WERI-Rb-1 (cell line): Measurements from ENCODE around the gene TP63.

Experiments
- DNase-seq: peaks from one replicate; pipeline ENCODE4 v3.0.0-alpha.2; 2020
- H3K27ac ChIP-seq: fragments of 250-450 bp; sonication (Bioruptor Pico); 2 replicates; pipeline ENCODE4 v1.5.1; 2020; ENCODE audit warnings: mild to moderate bottlenecking, moderate library complexity
- H3K27me3 ChIP-seq: fragments of 250-450 bp; sonication (Bioruptor Pico); 2 replicates; pipeline ENCODE4 v1.5.1; 2021; ENCODE audit warnings: mild to moderate bottlenecking, low read depth, moderate library complexity; ENCODE audit not compliant: insufficient read depth, severe bottlenecking
- H3K36me3 ChIP-seq: fragments of 250-450 bp; sonication (Bioruptor Pico); 2 replicates; pipeline ENCODE4 v1.5.1; 2020; ENCODE audit warnings: mild to moderate bottlenecking, moderate library complexity
- H3K4me3 ChIP-seq: 2 replicates; pipeline ENCODE4 v1.5.1; 2011; ENCODE audit warnings: low read depth, mild to moderate bottlenecking, control low read depth, low read length
- H3K9me3 ChIP-seq: fragments of 250-450 bp; sonication (Bioruptor Pico); 2 replicates; pipeline ENCODE4 v1.5.1; 2021; ENCODE audit warnings: mild to moderate bottlenecking, moderate library complexity; ENCODE audit not compliant: severe bottlenecking
- TF ChIP-seq, protein P1 (sequence below): IDR thresholded peaks from 2 replicates; pipeline ENCODE4 v1.5.1; 2011; ENCODE audit warnings: low read depth, mild to moderate bottlenecking, control low read depth, inconsistent platforms, low read length

Gene TP63

DNA sequence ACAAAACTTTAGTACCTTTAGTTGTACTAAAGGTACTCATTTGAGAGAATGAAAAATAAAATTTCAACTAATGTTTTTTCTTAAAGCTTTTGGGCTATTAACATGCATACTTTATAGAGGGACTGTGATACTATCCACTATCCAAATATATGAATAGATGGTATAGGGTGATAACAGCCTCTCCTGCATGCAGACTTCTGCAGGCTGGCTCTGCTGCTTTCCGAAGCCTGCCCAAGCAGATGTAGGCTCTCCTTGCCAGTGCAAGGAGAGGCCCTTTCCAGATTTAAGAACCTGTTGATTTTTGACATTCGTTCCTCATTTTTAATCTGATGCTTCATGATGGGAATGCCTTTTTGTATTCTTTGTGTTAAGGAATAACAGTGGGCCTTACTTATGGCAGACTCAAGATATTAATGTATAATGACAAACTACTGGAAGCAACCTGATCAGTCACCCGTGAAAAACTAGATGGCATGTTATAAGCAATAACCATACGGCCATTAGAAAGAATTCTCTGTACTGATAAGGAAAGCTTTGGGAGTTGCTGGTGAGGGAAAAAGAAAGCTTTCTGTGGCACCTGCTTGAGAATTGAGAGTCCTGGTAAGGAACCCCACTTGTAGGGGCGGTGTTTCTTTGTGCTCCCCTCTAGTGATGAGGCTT lies 181.7 kb downstream of the TP63 start:
- TF ChIP-seq, protein P1, sequence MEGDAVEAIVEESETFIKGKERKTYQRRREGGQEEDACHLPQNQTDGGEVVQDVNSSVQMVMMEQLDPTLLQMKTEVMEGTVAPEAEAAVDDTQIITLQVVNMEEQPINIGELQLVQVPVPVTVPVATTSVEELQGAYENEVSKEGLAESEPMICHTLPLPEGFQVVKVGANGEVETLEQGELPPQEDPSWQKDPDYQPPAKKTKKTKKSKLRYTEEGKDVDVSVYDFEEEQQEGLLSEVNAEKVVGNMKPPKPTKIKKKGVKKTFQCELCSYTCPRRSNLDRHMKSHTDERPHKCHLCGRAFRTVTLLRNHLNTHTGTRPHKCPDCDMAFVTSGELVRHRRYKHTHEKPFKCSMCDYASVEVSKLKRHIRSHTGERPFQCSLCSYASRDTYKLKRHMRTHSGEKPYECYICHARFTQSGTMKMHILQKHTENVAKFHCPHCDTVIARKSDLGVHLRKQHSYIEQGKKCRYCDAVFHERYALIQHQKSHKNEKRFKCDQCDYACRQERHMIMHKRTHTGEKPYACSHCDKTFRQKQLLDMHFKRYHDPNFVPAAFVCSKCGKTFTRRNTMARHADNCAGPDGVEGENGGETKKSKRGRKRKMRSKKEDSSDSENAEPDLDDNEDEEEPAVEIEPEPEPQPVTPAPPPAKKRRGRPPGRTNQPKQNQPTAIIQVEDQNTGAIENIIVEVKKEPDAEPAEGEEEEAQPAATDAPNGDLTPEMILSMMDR: no peak

DNA sequence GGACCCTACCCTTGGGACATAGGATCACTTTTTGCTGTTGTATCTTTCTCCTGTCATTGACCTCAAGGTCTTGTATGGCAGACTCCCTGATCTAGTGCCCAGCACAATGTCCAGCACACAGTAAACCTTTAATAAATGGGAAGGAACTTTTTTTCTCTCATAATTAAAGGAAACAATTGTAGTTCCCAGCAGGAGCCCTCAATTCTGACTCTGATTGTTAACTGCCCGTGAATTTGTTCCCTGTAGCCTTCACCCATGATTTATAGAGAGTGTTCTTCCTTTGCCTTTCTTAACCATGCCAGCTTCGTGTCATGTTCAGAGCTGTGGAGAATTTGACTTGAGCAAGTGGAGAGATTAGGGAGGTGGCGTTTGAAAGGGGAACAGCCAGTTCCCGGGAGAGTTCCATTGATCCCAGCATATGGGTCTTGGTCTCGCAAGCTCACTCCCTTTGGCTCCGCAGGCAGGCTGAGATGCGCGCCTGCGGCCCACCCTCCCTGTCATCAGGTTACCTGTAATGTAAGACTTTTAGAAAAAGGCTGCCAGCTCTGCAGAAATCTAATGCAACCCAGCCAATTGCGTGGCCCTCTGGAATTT lies 182.6 kb downstream of the TP63 start:
- Histone ChIP-seq H3K27ac (no peak overlapping the region), H3K4me3 (no peak overlapping the region), H3K9me3 (no peaks in the 10 kb centered on the region), H3K27me3 (no peaks in the 10 kb centered on the region), H3K36me3 (no peaks in the 10 kb centered on the region)
- TF ChIP-seq, protein P1: no peak
- DNase-seq: no peak

More for the DNA sequence above, 181.7 kb downstream of the TP63 start:
- H3K4me3 ChIP-seq: no peak overlapping the region
- no peak for DNase-seq
- H3K27me3 ChIP-seq: no peaks in the 10 kb centered on the region
- no peaks in the 10 kb centered on the region for H3K9me3 ChIP-seq
- no peak overlapping the region for H3K27ac ChIP-seq
- H3K36me3 ChIP-seq: no peaks in the 10 kb centered on the region

DNA sequence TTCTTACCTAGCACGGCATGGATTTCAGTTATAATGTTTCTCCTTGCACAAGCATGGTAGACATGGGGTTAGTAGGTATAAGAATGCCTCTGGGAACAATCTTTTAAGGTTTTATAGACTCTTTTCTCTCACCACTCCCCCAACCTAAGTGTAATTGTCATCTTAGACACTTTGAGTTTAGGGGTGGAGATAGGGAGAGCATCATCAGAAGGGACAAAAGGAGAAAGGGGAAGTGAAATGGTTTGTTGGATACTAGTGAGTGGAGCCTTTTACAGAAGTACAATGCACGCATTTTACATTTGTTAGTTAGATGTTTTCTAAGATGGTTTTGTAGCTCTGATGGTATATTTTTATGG lies 189.2 kb downstream of the TP63 start:
- Histone ChIP-seq H3K9me3 (no peaks in the 10 kb centered on the region), H3K27me3 (no peaks in the 10 kb centered on the region), H3K27ac (no peak overlapping the region), H3K4me3 (no peak overlapping the region), H3K36me3 (no peaks in the 10 kb centered on the region)
- TF ChIP-seq, protein P1: no peak
- no peak for DNase-seq

DNA sequence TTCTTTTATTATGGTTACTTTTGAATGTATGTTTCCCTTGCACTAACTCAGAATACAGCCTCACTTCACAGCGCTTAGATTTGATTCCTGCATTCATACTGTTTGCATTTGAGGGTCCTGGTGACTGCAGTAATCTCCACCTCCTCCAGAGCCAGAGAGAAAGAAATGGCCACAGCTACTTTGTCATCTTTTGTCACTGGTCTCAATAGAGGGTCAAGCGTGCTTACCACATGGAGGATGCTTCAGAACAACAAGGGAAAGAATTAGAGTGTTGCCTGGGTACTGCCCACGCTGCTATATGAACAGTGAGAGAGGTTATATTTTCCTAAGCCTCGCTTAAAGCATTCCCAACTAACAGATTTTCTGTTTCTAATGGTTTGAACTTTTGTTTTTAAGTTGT lies 190.1 kb downstream of the TP63 start:
- H3K4me3 ChIP-seq: no peak overlapping the region
- H3K36me3 ChIP-seq: no peaks in the 10 kb centered on the region
- H3K9me3 ChIP-seq: no peaks in the 10 kb centered on the region
- no peak overlapping the region for H3K27ac ChIP-seq
- DNase-seq: no peak
- TF ChIP-seq, protein P1: no peak
- H3K27me3 ChIP-seq: no peaks in the 10 kb centered on the region

DNA sequence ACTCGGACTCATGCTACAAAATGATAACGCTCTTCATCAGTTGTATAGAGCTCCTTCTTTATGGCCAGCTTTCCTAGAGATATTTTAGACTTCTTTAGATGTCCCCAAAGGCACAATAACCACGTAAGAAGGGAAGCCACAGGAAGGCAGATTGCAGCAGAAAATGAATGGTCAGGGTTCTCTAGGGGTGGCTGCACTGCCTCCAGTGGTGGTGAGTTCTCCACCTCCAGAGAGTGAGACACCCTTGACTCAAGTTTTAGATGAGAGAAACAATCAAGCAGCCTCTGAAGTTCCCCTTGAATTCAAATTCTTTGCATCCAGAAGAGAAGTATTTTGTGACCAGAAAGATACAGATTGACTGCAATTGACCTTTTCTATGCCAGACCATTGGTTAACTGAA lies 191.5 kb downstream of the TP63 start:
- no peak overlapping the region for H3K27ac ChIP-seq
- TF ChIP-seq, protein P1: no peak
- H3K27me3 ChIP-seq: no peaks in the 10 kb centered on the region
- H3K4me3 ChIP-seq: no peak overlapping the region
- no peaks in the 10 kb centered on the region for H3K36me3 ChIP-seq
- H3K9me3 ChIP-seq: no peaks in the 10 kb centered on the region
- no peak for DNase-seq
